ENCODE data around the gene BCAS3.

DNA sequence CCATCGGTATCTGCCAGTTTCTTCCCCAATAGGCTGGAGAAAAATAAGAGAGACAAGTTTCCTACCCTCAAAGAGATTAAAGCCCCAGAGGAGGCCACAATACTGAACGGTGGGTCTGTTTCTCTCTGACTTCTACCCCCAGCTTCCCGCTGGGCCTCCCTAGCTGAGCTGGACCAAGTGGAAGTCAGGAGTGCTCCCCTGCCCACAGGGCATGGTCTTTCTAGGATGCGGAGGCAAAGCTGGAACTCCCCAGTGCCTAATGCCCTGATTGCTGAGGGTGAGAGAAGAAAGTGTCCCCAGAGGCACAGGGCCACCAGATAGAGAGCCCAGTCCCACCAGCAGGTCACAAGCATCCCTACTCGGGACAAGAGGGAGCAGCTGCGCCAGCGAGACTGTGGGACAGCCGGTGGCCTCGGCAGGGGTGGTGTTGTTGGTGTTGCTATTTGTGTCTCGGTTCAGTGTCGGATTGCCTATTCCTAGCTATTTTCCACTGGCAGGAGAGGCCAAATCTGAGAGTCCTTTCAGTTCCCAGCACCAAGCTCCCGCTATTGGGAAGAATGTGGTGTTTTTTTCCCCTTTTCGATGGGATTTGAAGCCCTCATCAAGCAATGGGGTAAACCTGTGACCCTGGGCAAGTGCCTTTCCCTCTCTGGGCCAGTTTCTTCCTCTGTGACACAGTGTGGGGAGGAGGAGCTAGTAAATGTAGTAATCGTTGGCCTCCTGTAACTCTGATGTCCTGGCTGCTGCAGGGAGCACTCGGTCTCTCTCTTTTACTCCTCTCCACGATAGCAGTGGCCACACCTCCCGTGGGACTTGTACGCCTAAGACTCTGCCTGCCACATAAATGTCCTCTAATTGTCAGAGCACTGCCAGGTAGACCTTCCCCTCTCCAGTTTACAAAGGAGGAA lies 699.5 kb downstream of the BCAS3 start:
- TF ChIP-seq, protein P1, sequence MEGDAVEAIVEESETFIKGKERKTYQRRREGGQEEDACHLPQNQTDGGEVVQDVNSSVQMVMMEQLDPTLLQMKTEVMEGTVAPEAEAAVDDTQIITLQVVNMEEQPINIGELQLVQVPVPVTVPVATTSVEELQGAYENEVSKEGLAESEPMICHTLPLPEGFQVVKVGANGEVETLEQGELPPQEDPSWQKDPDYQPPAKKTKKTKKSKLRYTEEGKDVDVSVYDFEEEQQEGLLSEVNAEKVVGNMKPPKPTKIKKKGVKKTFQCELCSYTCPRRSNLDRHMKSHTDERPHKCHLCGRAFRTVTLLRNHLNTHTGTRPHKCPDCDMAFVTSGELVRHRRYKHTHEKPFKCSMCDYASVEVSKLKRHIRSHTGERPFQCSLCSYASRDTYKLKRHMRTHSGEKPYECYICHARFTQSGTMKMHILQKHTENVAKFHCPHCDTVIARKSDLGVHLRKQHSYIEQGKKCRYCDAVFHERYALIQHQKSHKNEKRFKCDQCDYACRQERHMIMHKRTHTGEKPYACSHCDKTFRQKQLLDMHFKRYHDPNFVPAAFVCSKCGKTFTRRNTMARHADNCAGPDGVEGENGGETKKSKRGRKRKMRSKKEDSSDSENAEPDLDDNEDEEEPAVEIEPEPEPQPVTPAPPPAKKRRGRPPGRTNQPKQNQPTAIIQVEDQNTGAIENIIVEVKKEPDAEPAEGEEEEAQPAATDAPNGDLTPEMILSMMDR (IDR thresholded peaks at IDR 0.05; ENCODE audit: low read depth, low read length, poor library complexity, severe bottlenecking) = no peak
- no peak for TF ChIP-seq EZH2phosphoT487 (IDR thresholded peaks at IDR 0.05; ENCODE audit: borderline replicate concordance, low read length)

Measured in DOHH2 (cell line).